PC-9 (cell line): Measurements from ENCODE around the gene DGKZ.

Experiments
- CTCF ChIP-seq: fragments of 200-600 bp; sonication (generic); conservative IDR thresholded peaks from 2 replicates; pipeline ENCODE4 v1.6.1; 2017; ENCODE audit warnings: mixed run types, antibody characterized with exemption, mild to moderate bottlenecking, moderate library complexity
- EZH2 ChIP-seq: fragments of 200-600 bp; sonication (generic); IDR thresholded peaks from 2 replicates; pipeline ENCODE4 v1.8.0; 2017; ENCODE audit warnings: antibody characterized with exemption, low read depth

- TF ChIP-seq CTCF = no peak
- TF ChIP-seq EZH2 = no peak
Observed at GRCh38 chr11:46315783-46316563, 31.3 kb upstream of the DGKZ start.
